Lung (tissue), 12 donors: ENCODE data around the gene KCNQ5. TPM values are rescaled to one million over a fixed set of nuclear protein-coding genes. Genes with fewer than 3 reads are reported as not detected.

Experiments used
- ATAC-seq: fragments of 200-7000 bp; cut with Tn5 transposase; one replicate; pipeline ENCODE4 v1.9.1; 2020; ENCODE audit warnings: moderate number of reproducible peaks; ENCODE audit not compliant: insufficient read depth, low FRiP score
- DNase-seq, 3 donors: peaks; one replicate each; pipeline ENCODE4 v3.0.0-alpha.2; 2013 to 2017
- H3K27ac ChIP-seq, 2 donors: one replicate each; pipeline ENCODE4 v1.5.1; 2013; ENCODE audit warnings: mild to moderate bottlenecking in 2 of 2, moderate library complexity in 2 of 2, control low read depth in 1 of 2, inconsistent platforms in 1 of 2, low read depth in 1 of 2, low read length in 1 of 2
- H3K27me3 ChIP-seq, 3 donors: one replicate each; pipeline ENCODE4 v1.5.1; 2013; ENCODE audit warnings: low read length in 2 of 3; ENCODE audit not compliant: control insufficient read depth in 3 of 3, insufficient read depth in 3 of 3
- H3K36me3 ChIP-seq, 4 donors: one replicate each; pipeline ENCODE4 v1.5.1; 2013; ENCODE audit warnings: low read length in 4 of 4, mild to moderate bottlenecking in 1 of 4, moderate library complexity in 1 of 4; ENCODE audit not compliant: control insufficient read depth in 4 of 4, insufficient read depth in 4 of 4
- H3K4me1 ChIP-seq, 5 donors: one replicate each; pipeline ENCODE4 v1.5.1; 2013; ENCODE audit warnings: low read length in 5 of 5, mild to moderate bottlenecking in 2 of 5, moderate library complexity in 1 of 5; ENCODE audit not compliant: control insufficient read depth in 5 of 5, insufficient read depth in 5 of 5
- H3K4me3 ChIP-seq: one replicate; pipeline ENCODE4 v1.5.1; 2013; ENCODE audit warnings: mild to moderate bottlenecking, control low read depth, moderate library complexity
- H3K9ac ChIP-seq, 2 donors: one replicate each; pipeline ENCODE4 v1.5.1; 2013; ENCODE audit warnings: low read length in 2 of 2, control low read depth in 1 of 2; ENCODE audit not compliant: insufficient read depth in 1 of 2
- H3K9me3 ChIP-seq, 4 donors: one replicate each; pipeline ENCODE4 v1.5.1; 2013; ENCODE audit warnings: low read length in 3 of 4, mild to moderate bottlenecking in 1 of 4, moderate library complexity in 1 of 4; ENCODE audit not compliant: control insufficient read depth in 4 of 4, insufficient read depth in 3 of 4
- CTCF ChIP-seq: IDR thresholded peaks from 2 replicates; pipeline ENCODE4 v1.5.1; 2012; ENCODE audit warnings: mild to moderate bottlenecking; ENCODE audit errors: control extremely low read depth, extremely low read depth
- WGBS, 2 donors: extraction: QIAGEN DNeasy Blood & Tissue Kit; methylation state at CpG; one replicate each; pipeline ENCODE4 v1.1.7; 2013; 5-methylcytosine and 5-hydroxymethylcytosine counted together
- polyA plus RNA-seq, 2 donors: library from polyadenylated mRNA; stranded (reverse); fragments of 200-250 nt; gene quantifications; one replicate each; pipeline ENCODE4 v1.2.1, GENCODE V29; 2013
- total RNA-seq, 2 donors: library from RNA; depleted of rRNA in 1 of 2; stranded (reverse); fragments of >200 nt in 1 of 2; gene quantifications; one replicate each; pipeline ENCODE4 v1.2.1, GENCODE V29; 2014 to 2021
- donor health status: control.
- donor health status: control.
- donor health status: Bipolar disorder and iron deficiency.
- donor health status: healthy.
- donor health status: DM: yes; HTN: yes; CAD: no.

KCNQ5 gene
- total and polyA plus RNA-seq, 4 donors = 0.12 to 5.7 (median 0.46) TPM

- TF ChIP-seq CTCF = no peak
- DNase-seq (no peak), ATAC-seq (no peak)
- no peaks in the 10 kb centered on the region for H3K9me3 ChIP-seq
- H3K36me3 ChIP-seq = no peaks in the 10 kb centered on the region
- no peak overlapping the region for H3K4me3 ChIP-seq
- H3K4me1 ChIP-seq = peaks cover 0 to 2% (median 0%) of the 10 kb centered on the region in 5 donors
- no peak overlapping the region for H3K9ac ChIP-seq
- no peaks in the 10 kb centered on the region for H3K27me3 ChIP-seq
- H3K27ac ChIP-seq = no peak overlapping the region
Measured at GRCh38 chr6:72864799-72865198, 242.9 kb downstream of the KCNQ5 start.

- ATAC-seq = no peak
- 41 to 52% methylated on average over 2 of the region's 2 CpGs for WGBS, 2 donors
Measured at GRCh38 chr6:72865467-72865866, 243.6 kb downstream of the KCNQ5 start.

GRCh38 chr6:72869621-72870020 lies 247.8 kb downstream of the KCNQ5 start:
- H3K4me3 ChIP-seq = no peak overlapping the region
- WGBS, 2 donors = 91 to 96% methylated on average over 5 of the region's 5 CpGs
- H3K4me1 ChIP-seq = no peaks in the 10 kb centered on the region
- DNase-seq (no peak), ATAC-seq (no peak)
- H3K36me3 ChIP-seq = no peaks in the 10 kb centered on the region
- no peaks in the 10 kb centered on the region for H3K9me3 ChIP-seq
- H3K9ac ChIP-seq = no peak overlapping the region
- no peak for TF ChIP-seq CTCF
- H3K27ac ChIP-seq = no peak overlapping the region
- H3K27me3 ChIP-seq = no peaks in the 10 kb centered on the region

More at GRCh38 chr6:72865467-72865866, 243.6 kb downstream of the KCNQ5 start:
- Histone ChIP-seq H3K4me1 (peaks cover 0 to 2% (median 0%) of the 10 kb centered on the region in 5 donors), H3K9me3 (no peaks in the 10 kb centered on the region), H3K27me3 (no peaks in the 10 kb centered on the region), H3K4me3 (no peak overlapping the region), H3K27ac (no peak overlapping the region), H3K9ac (no peak overlapping the region), H3K36me3 (no peaks in the 10 kb centered on the region)
- no peak for TF ChIP-seq CTCF
- DNase-seq = no peak

GRCh38 chr6:72873433-72873832 lies 251.6 kb downstream of the KCNQ5 start:
- TF ChIP-seq CTCF = no peak
- H3K9ac ChIP-seq = no peak overlapping the region
- H3K36me3 ChIP-seq = no peaks in the 10 kb centered on the region
- H3K4me1 ChIP-seq = no peaks in the 10 kb centered on the region
- DNase-seq = no peak
- H3K4me3 ChIP-seq = no peak overlapping the region
- no peaks in the 10 kb centered on the region for H3K9me3 ChIP-seq
- 97 to 98% methylated on average over 1 of the region's 1 CpG for WGBS, 2 donors
- H3K27me3 ChIP-seq = no peaks in the 10 kb centered on the region
- H3K27ac ChIP-seq = no peak overlapping the region
- ATAC-seq = no peak
